Smooth muscle cell (in vitro differentiated cells): ENCODE results near the gene SND1. TPM values are rescaled to one million over a fixed set of nuclear protein-coding genes. Genes with fewer than 3 reads are reported as not detected.

ENCODE experiments used
- DNase-seq: peaks from one replicate; lab custom pipeline; 2025; ENCODE audit not compliant: unreplicated experiment; lab: John Stamatoyannopoulos, UW
- H2AFZ ChIP-seq: fragments of 200-600 bp; sonication (generic); 2 replicates; pipeline ENCODE4 v1.6.0; 2016; ENCODE audit warnings: antibody characterized with exemption, low read depth, mild to moderate bottlenecking
- H3F3A ChIP-seq: fragments of 200-600 bp; sonication (generic); 2 replicates; pipeline ENCODE4 v1.6.0; 2017; ENCODE audit warnings: antibody characterized with exemption, low read depth
- H3K27ac ChIP-seq: fragments of 200-600 bp; sonication (generic); 2 replicates; pipeline ENCODE4 v1.5.1; 2016; ENCODE audit warnings: low read depth, mild to moderate bottlenecking
- H3K27me3 ChIP-seq: fragments of 200-600 bp; sonication (generic); 2 replicates; pipeline ENCODE4 v1.6.1; 2016; ENCODE audit warnings: low read depth, mild to moderate bottlenecking
- H3K36me3 ChIP-seq: fragments of 200-600 bp; sonication (generic); 2 replicates; pipeline ENCODE4 v1.5.1; 2016; ENCODE audit warnings: low read depth
- H3K4me1 ChIP-seq: fragments of 200-600 bp; sonication (generic); 2 replicates; pipeline ENCODE4 v1.5.1; 2016; ENCODE audit warnings: low read depth
- H3K4me2 ChIP-seq: fragments of 200-600 bp; sonication (generic); 2 replicates; pipeline ENCODE4 v1.6.0; 2016; ENCODE audit warnings: mild to moderate bottlenecking
- H3K4me3 ChIP-seq: fragments of 200-600 bp; sonication (generic); 2 replicates; pipeline ENCODE4 v1.5.1; 2016; ENCODE audit warnings: mild to moderate bottlenecking
- H3K79me2 ChIP-seq: fragments of 200-600 bp; sonication (generic); 2 replicates; pipeline ENCODE4 v1.6.0; 2016; ENCODE audit warnings: low read depth, mild to moderate bottlenecking
- H3K9ac ChIP-seq: fragments of 200-600 bp; sonication (generic); 2 replicates; pipeline ENCODE4 v1.6.0; 2016; ENCODE audit warnings: low read depth
- H3K9me3 ChIP-seq: fragments of 200-600 bp; sonication (generic); replicated peaks from 2 replicates; pipeline ENCODE4 v1.5.1; 2016; ENCODE audit warnings: low read depth
- H4K20me1 ChIP-seq: fragments of 200-600 bp; sonication (generic); 2 replicates; pipeline ENCODE4 v1.6.0; 2016; ENCODE audit warnings: low read depth
- WGBS: methylation state at CpG from one replicate; pipeline ENCODE4 v1.1.7; 2016; ENCODE audit warnings: low lambda C conversion rate; 5-methylcytosine and 5-hydroxymethylcytosine counted together
- polyA plus RNA-seq: library from polyadenylated mRNA; unstranded; fragments of >200 nt; fragmentation: Nextera tagmentation; extraction: Ambion mirVana; gene quantifications from 2 replicates; pipeline ENCODE4 v1.2.1, GENCODE V29; 2016
- total RNA-seq: library from RNA; depleted of rRNA; stranded (reverse); fragments of >200 nt; gene quantifications from 2 replicates; pipeline ENCODE4 v1.2.3, GENCODE V29; 2014
- TF ChIP-seq, protein P1 (sequence below): fragments of 200-600 bp; sonication (generic); IDR thresholded peaks from 2 replicates; pipeline ENCODE4 v1.5.1; 2017; ENCODE audit warnings: borderline replicate concordance, mild to moderate bottlenecking, antibody characterized with exemption; ENCODE audit not compliant: insufficient read depth, poor library complexity, severe bottlenecking

The SND1 gene
- total and polyA plus RNA-seq, 2 experiments from 2014 or later = 129 to 136 TPM

- H3K9ac ChIP-seq = no peak overlapping the region
- H3K27ac ChIP-seq = no peak overlapping the region
- no peak overlapping the region for H2AFZ ChIP-seq
- TF ChIP-seq, protein P1, sequence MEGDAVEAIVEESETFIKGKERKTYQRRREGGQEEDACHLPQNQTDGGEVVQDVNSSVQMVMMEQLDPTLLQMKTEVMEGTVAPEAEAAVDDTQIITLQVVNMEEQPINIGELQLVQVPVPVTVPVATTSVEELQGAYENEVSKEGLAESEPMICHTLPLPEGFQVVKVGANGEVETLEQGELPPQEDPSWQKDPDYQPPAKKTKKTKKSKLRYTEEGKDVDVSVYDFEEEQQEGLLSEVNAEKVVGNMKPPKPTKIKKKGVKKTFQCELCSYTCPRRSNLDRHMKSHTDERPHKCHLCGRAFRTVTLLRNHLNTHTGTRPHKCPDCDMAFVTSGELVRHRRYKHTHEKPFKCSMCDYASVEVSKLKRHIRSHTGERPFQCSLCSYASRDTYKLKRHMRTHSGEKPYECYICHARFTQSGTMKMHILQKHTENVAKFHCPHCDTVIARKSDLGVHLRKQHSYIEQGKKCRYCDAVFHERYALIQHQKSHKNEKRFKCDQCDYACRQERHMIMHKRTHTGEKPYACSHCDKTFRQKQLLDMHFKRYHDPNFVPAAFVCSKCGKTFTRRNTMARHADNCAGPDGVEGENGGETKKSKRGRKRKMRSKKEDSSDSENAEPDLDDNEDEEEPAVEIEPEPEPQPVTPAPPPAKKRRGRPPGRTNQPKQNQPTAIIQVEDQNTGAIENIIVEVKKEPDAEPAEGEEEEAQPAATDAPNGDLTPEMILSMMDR = no peak
- H3K79me2 ChIP-seq = no peaks in the 10 kb centered on the region
- H3F3A ChIP-seq = no peaks in the 10 kb centered on the region
- no peaks in the 10 kb centered on the region for H3K36me3 ChIP-seq
- no peaks in the 10 kb centered on the region for H3K27me3 ChIP-seq
- WGBS = 91% methylated on average over 7 of the region's 7 CpGs
- no peaks in the 10 kb centered on the region for H3K9me3 ChIP-seq
- DNase-seq = no peak
- peaks cover 100% of the 10 kb centered on the region for H4K20me1 ChIP-seq
- no peak overlapping the region for H3K4me2 ChIP-seq
- H3K4me3 ChIP-seq = no peak overlapping the region
- H3K4me1 ChIP-seq = peaks cover 13% of the 10 kb centered on the region
Measured at GRCh38 chr7:128059143-128059988, 407.4 kb downstream of the SND1 start.

- Histone ChIP-seq H3K9ac (no peak overlapping the region), H3K4me3 (no peak overlapping the region), H3K36me3 (no peaks in the 10 kb centered on the region), H3K27ac (no peak overlapping the region), H3K4me2 (no peak overlapping the region), H4K20me1 (peaks cover 100% of the 10 kb centered on the region), H3K9me3 (no peaks in the 10 kb centered on the region), H3F3A (no peaks in the 10 kb centered on the region), H3K79me2 (no peaks in the 10 kb centered on the region), H3K27me3 (no peaks in the 10 kb centered on the region), H2AFZ (no peak overlapping the region), H3K4me1 (peaks cover 13% of the 10 kb centered on the region)
- no peak for DNase-seq
- 91% methylated on average over 3 of the region's 3 CpGs for WGBS
- TF ChIP-seq, protein P1 = no peak
Measured at GRCh38 chr7:128060018-128060417, 408.0 kb downstream of the SND1 start.

- Histone ChIP-seq H3K4me1 (peaks cover 6% of the 10 kb centered on the region), H3K4me2 (no peak overlapping the region), H3K27ac (no peak overlapping the region), H2AFZ (no peak overlapping the region), H3K36me3 (no peaks in the 10 kb centered on the region), H3K9ac (no peak overlapping the region), H4K20me1 (peaks cover 100% of the 10 kb centered on the region), H3F3A (no peaks in the 10 kb centered on the region), H3K9me3 (no peaks in the 10 kb centered on the region), H3K79me2 (no peaks in the 10 kb centered on the region), H3K27me3 (no peaks in the 10 kb centered on the region), H3K4me3 (no peak overlapping the region)
- TF ChIP-seq, protein P1 = no peak
- no peak for DNase-seq
- 68% methylated on average over 8 of the region's 8 CpGs for WGBS
Measured at GRCh38 chr7:128063088-128063487, 411.1 kb downstream of the SND1 start.

- Histone ChIP-seq H3K27ac (no peak overlapping the region), H4K20me1 (peaks cover 100% of the 10 kb centered on the region), H3K27me3 (no peaks in the 10 kb centered on the region), H3K36me3 (no peaks in the 10 kb centered on the region), H3F3A (no peaks in the 10 kb centered on the region), H3K79me2 (no peaks in the 10 kb centered on the region), H3K4me1 (peaks cover 6% of the 10 kb centered on the region), H2AFZ (no peak overlapping the region), H3K9ac (no peak overlapping the region), H3K9me3 (no peaks in the 10 kb centered on the region), H3K4me2 (no peak overlapping the region), H3K4me3 (no peak overlapping the region)
- WGBS = 78% methylated on average over 6 of the region's 7 CpGs
- no peak for DNase-seq
- TF ChIP-seq, protein P1 = no peak
Measured at GRCh38 chr7:128065872-128066271, 413.9 kb downstream of the SND1 start.
